Activated CD8-positive, alpha-beta memory T cell treated with anti-CD3 and anti-CD28 coated beads for 36 hours (primary cell): Measurements from ENCODE around the gene GATA1. TPM values are rescaled to one million over a fixed set of nuclear protein-coding genes. Genes with fewer than 3 reads are reported as not detected.
"Not testable (repeated sequence)": the region's sequence is repeated elsewhere in the genome, so short reads cannot be mapped to it uniquely, and the experiment has no call there.

Source experiments
- CTCF ChIA-PET: fragments of 350-600 bp; sonication (Branson Sonifier 250); formaldehyde crosslinking; loops from one replicate; lab custom pipeline; 2021; ENCODE audit warnings: antibody characterized with exemption; lab: Charles Lee
- POLR2A ChIA-PET: fragments of 350-600 bp; sonication (Branson Sonifier 250); formaldehyde crosslinking; loops from one replicate; lab custom pipeline; 2021; ENCODE audit warnings: antibody characterized with exemption; lab: Charles Lee
- total RNA-seq, 2 experiments: library from RNA; stranded (reverse); gene quantifications; one replicate each; pipeline ENCODE4 v1.2.3, GENCODE V29; 2021

The GATA1 gene
- total RNA-seq, 2 experiments from 2014 or later = not detected

DNA sequence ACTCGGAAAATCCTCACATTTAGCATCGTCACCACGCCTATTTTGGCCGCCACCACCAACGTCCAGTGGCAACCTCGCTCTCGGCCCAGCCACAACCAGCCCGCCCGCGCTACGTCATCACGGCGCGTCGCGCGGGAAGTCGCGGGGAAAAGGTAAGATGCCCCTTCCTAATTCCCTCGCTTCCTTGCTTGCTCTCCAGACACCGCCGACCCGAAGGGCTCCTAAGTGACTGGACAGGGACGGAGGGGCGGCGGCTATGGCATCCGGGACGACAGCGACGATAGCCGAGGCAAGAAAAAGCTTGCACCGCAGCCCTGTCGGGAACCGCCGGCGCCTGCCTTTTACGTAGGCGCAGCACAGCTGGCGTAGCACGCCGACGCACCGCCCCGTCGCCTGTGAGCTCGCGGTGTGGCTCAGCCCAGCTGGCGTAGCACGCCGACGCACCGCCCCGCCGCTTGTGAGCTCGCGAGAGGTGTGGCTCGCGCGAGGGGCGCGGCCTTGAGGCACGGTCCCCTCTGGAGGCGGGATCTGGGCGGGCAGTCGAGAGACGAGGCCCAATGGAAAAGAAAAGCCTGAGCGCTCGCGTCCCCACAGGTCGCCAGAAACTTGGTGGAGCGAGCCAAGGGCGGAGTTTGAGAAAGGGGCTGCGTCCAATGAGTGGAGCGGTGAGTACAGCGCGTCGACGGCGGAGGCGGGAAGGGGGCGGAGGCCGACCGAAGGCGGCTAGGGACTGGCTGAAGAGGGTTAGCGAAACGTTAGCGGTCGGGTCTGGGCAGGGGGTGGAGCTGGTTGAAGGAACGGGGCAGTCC, 15.1 kb downstream of the GATA1 start, which contains the start of gene HDAC6:
Gene HDAC6, plus strand, starts transcription at position 788 of the 809 bp plus-strand sequence. CDS start 626 bp downstream, outside the sequence.
- CTCF ChIA-PET = interaction anchor here (0.9 to 1.1 kb wide), 2 partner anchors 153 to 201 kb away, joined by 3 read pairs; partner anchors contain the start of gene GRIPAP1
- POLR2A ChIA-PET = interaction anchor here (0.6 to 1.0 kb wide), 5 partner anchors 64 to 190 kb away, joined by 3 to 8 read pairs (median 5); partner anchors contain the start of genes PQBP1 and TIMM17B

DNA sequence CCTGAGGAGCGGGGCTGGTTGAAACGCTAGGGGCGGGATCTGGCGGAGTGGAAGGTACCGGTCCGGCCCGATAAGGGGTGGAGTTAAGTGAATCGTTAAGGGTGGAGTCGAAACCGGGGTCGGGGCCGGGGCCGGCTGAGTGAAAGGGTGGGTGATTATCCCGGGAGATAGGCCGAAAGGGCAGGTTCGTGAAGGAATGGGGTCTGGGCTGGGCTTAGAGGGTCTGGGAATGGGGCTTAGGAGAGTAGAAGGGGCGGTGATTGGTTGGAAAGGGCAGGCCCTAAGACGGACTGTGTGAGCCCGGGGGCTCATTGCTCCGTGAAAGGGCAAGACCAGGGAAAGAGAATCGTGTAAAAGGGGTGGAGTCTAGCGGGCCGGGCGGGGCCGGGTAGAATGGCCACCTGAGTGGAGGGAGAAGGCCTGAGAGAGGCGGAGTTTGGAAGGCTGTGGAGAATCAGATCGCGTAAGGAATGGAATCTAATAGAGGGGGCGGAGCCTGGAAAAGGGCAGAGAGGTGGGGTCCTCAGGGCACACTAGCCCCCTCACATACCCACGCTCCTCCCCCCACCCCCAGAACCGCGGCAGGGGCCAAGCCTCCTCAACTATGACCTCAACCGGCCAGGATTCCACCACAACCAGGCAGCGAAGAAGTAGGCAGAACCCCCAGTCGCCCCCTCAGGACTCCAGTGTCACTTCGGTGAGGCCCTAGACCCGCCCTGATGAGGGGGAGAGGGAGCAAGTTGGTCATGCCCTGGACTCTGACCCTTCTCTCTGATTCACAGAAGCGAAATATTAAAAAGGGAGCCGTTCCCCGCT, 15.9 kb downstream of the GATA1 start:
- CTCF ChIA-PET = interaction anchor here (0.9 to 1.1 kb wide), 2 partner anchors 153 to 200 kb away, joined by 3 read pairs; partner anchors contain the start of gene GRIPAP1

DNA sequence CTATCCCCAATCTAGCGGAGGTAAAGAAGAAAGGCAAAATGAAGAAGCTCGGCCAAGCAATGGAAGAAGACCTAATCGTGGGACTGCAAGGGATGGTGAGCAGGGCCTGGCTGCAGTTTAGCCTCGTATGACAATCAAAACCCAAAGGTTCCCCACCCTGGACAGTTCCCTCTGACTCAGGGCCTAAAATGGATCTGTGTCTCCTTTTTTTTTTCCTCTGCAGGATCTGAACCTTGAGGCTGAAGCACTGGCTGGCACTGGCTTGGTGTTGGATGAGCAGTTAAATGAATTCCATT, 16.5 kb downstream of the GATA1 start:
- ChIA-PET CTCF (no interaction called here), POLR2A (no interaction called here)

More for the DNA sequence above, 15.9 kb downstream of the GATA1 start:
- POLR2A ChIA-PET = interaction anchor here (0.6 to 1.0 kb wide), 4 partner anchors 65 to 139 kb away, joined by 3 to 6 read pairs (median 4); partner anchors contain the start of genes PQBP1 and TIMM17B

DNA sequence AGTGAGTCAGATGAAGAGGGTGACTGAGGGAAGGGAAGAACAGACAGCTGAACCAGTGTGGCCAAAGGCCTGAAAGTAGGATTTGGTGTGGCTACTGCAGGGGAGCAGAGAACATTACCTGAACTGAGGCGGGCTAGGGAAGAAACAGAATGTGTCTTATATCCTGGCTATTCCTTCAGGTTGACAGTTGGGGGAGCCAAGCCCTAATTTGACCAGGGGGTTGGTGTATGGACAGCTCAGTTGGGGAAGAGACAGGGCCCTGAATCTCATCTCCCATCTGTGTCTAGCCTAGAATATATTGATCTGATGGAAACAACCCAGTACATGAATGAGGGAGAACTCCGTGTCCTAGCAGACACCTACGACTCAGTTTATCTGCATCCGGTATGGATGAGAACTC, 19.7 kb downstream of the GATA1 start:
- ChIA-PET CTCF (interaction anchor here (0.7 kb wide), 1 partner anchor 225 kb away, joined by 3 read pairs; no protein-coding TSS in a partner anchor), POLR2A (no interaction called here)

DNA sequence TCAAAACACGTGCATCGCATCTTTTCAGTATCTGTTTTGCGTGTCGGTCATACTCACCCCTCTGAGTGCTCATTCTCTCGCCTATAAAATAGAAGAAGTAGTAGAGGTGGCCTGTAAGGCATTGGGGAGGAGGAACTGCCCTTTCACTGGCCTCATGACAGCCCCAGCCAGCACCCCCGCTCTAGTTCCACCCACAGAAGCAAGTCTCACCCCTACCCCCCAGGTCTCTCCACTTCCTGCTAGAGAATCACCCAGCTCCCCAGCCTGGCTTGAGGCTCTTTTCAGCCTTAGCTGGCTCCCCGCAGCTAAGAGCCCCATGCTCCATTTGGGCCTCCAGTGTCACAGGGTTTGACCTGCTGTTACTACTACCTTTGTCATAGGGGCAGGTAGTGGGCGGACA, 27.3 kb downstream of the GATA1 start:
- POLR2A ChIA-PET = no interaction called here
- CTCF ChIA-PET = no interaction called here

DNA sequence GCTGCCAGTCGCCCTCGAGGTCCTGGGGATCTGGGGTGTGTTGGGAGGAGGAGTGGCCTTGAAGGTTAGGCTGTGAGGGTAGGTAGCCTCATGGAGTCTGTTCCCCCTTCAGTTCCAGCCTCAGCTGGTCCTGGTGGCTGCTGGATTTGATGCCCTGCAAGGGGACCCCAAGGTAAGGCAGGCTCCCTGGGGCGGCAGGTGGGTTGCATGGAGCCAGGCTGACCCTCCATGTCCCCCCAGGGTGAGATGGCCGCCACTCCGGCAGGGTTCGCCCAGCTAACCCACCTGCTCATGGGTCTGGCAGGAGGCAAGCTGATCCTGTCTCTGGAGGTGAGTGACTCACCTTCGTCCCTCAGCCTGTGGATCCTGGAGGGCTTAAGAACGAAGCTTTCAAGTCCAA, 28.3 kb downstream of the GATA1 start:
- CTCF ChIA-PET = no interaction called here
- POLR2A ChIA-PET = no interaction called here

DNA sequence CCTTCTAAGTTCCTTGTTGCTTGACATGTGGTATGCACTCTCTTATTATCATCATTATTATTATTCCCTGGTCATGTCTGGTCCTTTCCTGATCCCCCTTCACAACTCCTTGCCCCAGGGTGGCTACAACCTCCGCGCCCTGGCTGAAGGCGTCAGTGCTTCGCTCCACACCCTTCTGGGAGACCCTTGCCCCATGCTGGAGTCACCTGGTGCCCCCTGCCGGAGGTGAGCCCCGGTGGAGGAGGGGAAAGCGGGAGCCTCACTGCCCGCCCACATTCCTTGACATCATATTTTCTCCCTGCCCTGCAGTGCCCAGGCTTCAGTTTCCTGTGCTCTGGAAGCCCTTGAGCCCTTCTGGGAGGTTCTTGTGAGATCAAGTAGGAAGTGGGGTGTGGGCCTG, 28.9 kb downstream of the GATA1 start:
- ChIA-PET POLR2A (no interaction called here), CTCF (no interaction called here)

DNA sequence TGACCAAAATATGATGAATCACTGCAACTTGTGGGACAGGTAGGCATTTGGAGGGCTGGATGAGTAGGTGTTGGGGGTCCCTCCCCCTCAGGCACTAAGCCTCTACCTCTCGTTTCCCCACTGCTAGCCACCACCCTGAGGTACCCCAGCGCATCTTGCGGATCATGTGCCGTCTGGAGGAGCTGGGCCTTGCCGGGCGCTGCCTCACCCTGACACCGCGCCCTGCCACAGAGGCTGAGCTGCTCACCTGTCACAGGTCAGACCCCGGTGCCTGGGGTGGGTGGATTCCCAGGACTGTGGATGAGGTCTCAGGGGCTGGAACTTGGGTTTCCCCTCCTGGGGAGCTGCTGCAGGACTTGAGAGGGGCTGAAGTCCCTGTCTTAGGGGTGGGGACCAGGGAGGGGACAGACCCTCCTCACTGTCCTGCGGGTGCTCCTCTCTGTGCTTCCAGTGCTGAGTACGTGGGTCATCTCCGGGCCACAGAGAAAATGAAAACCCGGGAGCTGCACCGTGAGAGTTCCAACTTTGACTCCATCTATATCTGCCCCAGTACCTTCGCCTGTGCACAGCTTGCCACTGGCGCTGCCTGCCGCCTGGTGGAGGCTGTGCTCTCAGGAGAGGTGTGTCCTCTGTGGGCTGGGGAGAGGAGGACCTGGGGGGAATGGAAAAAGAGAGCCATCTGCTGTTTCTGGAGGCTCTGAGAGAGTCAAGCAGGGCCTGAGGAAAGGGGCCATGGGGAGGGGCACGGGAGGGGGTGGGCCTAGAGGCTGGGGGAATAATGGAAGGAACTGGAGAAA, 29.8 kb downstream of the GATA1 start:
- POLR2A ChIA-PET = no interaction called here
- CTCF ChIA-PET = no interaction called here

DNA sequence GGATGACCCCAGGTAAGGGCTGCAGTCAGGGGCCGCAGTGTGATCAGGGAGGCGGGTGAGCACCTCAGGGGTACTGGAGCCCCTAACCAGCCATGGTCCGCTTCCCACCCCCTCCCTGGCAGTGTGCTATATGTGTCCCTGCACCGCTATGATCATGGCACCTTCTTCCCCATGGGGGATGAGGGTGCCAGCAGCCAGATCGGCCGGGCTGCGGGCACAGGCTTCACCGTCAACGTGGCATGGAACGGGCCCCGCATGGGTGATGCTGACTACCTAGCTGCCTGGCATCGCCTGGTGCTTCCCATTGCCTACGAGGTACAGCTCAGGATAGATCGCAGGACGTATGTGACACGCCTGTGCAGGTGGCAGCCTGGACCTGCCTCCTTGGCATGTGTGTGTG, 31.7 kb downstream of the GATA1 start:
- ChIA-PET POLR2A (no interaction called here), CTCF (no interaction called here)

DNA sequence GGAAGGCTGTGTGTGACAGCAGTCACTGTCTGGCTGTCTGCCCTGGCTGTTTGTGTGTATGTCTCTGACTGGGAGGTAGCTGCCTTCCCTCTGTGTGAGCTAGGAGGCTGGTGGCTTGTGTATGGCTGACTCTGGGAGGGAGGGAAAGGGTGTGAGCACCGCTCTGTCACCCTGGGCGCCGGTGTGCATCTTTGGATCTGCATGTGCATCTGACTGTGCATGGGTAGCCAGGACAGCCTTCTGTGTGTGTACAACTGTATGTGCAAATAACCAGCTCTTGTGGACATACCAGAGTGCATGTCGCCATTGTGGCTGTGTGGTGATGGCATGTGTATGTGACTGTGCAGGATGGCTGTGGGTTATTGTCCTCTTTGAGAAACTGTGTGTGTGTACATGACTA, 32.5 kb downstream of the GATA1 start:
- ChIA-PET CTCF (interaction anchor here (0.7 kb wide), 1 partner anchor 72 kb away, joined by 3 read pairs; no protein-coding TSS in a partner anchor), POLR2A (no interaction called here)

DNA sequence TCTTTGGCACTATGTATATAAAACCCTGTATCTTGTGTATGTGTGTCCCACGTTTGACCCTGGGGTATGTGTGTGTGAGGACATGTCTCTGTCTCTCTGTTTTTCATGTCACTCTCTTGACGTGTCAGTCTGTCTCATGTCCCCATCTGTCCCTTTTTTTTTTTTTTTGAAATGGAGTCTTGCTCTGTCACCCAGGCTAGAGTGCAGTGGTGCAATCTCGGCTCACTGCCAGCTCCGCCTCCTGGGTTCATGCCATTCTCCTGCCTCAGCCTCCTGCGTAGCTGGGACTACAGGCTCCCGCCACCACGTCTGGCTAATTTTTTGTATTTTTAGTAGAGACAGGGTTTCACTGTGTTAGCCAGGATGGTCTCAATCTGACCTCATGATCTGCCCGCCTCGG, 33.0 kb downstream of the GATA1 start:
- CTCF ChIA-PET = interaction anchor here (0.7 kb wide), 1 partner anchor 73 kb away, joined by 3 read pairs; no protein-coding TSS in a partner anchor
- POLR2A ChIA-PET = not testable (repeated sequence)

DNA sequence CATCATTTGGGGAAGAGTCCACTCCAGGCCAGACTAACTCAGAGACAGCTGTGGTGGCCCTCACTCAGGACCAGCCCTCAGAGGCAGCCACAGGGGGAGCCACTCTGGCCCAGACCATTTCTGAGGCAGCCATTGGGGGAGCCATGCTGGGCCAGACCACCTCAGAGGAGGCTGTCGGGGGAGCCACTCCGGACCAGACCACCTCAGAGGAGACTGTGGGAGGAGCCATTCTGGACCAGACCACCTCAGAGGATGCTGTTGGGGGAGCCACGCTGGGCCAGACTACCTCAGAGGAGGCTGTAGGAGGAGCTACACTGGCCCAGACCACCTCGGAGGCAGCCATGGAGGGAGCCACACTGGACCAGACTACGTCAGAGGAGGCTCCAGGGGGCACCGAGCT, 36.7 kb downstream of the GATA1 start:
- ChIA-PET CTCF (no interaction called here), POLR2A (no interaction called here)

DNA sequence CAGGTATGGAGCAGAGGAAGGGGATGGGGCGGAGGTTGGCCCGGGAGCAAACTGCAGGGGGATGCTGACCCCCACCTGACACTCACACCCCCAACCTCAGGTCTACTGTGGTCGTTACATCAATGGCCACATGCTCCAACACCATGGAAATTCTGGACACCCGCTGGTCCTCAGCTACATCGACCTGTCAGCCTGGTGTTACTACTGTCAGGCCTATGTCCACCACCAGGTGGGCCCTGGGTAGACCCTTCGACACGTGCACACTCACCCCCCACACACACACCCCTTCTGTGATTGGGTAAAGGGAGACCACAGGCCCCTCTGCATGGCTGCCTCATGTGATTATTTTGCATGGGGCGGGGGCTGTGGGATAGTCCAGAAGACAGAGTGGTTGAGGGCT, 37.7 kb downstream of the GATA1 start:
- ChIA-PET POLR2A (no interaction called here), CTCF (no interaction called here)

DNA sequence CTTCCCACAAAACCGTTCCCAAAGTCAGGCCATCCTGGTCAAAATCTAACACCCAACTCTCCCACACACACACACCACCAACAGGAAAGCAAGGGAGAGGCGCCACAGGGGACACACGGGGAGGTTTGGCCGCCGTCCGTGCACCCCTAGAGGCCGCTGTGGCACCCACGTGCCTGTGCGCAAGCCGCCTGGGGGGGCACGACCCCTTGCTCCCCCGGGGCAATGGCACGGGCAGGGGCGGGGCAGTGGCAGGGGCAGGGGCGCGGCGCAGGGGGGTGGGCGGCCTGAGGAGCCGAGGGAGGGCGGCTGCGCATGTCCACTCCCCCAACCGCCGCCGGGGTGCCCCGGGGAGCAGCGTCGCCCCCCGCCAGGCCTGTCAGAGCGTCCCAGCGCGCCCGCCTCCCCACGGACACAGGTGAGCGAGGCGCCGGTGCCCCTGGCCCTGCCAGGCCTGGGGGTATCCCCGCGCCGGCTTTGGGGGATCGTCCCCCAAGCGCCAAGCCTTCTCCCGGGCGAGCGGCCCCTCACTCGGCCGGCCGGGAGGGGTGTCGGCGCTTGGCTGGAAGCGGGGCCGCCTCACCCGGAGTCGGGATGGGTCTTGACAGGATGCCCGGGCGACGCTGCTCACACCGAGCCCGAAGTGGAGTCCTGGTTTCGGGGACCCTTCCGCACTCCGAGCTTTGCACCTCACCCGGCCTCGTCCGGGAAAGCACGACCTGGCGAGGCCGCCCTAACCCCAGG, 39.9 kb downstream of the GATA1 start, which contains the start of gene ERAS:
Gene ERAS, plus strand, starts transcription at position 379 of the 741 bp plus-strand sequence. CDS start 2,611 bp downstream, outside the sequence.
- CTCF ChIA-PET = interaction anchor here (1.0 kb wide), 1 partner anchor 51 kb away, joined by 3 read pairs; no protein-coding TSS in a partner anchor

DNA sequence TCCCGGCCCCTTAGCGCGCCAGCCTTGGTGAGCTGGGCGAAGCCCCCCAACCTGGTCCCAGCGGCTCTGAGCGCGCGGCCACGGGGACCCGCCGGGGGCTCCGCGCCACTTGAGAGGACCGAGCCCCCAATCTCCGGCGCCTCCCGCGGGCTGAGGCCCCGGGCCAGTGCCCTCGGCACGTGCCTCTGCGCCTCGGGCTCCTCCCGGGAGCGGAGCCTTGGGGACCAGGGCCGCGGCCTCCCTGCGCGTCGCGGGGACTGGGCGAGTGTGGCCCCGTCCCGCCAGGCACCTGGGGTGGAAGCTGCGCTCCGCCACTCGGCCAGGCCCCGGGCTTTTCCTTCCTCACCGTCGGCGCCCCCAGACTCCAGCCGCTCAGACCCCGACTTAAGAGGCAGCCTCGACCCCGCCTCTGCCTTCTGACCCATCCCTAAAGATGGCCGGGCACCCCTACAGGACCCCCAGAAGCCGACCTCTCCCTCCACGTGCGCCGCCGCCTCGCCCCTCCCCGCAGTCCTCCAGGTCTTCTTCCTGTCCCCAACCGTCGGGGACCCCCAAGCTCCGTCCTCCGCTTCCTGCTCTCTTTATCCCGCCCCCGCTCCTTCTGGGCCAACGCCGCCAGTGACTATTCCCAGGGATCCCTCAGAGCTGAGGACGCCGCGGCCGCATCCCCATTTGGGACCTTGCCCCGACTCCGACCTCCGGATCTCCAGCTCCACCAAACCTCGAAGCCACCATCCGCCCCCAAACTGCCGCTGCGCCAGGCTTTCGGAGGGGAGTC, 40.7 kb downstream of the GATA1 start:
- POLR2A ChIA-PET = no interaction called here
- CTCF ChIA-PET = no interaction called here

More for the DNA sequence above, 39.9 kb downstream of the GATA1 start, which contains the start of gene ERAS:
- POLR2A ChIA-PET = no interaction called here

DNA sequence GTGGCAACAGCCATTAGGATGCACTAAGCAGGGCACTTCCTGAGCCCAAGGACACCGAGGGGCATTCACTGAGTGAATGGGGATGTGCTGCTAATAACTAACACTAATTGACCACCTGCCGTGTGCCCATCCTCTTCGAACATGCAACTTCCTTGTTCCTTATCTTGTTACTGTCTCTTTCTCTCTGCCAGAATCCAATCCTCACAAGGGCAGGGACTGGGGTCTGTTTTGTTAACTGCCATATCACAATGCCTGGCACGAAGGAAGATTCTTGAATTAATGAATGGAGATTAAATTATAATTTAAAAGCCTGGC, 41.2 kb downstream of the GATA1 start:
- ChIA-PET CTCF (no interaction called here), POLR2A (no interaction called here)

DNA sequence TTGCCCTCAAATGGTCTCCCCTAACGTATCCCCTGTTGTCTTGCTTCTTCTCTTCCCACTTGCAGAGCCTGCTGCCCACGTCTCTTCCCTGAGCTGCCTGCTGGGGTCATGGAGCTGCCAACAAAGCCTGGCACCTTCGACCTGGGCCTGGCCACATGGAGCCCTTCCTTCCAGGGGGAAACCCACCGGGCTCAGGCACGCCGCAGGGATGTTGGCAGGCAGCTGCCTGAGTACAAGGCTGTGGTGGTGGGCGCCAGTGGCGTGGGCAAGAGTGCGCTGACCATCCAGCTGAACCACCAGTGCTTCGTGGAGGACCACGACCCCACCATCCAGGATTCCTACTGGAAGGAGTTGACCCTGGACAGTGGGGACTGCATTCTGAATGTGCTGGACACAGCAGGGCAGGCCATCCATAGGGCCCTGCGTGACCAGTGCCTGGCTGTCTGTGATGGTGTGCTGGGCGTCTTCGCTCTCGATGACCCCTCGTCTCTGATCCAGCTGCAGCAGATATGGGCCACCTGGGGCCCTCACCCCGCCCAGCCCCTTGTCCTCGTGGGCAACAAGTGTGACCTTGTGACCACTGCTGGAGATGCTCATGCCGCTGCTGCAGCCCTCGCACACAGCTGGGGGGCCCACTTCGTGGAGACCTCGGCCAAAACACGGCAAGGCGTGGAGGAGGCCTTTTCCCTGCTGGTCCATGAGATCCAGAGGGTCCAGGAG, 42.8 kb downstream of the GATA1 start:
- ChIA-PET POLR2A (no interaction called here), CTCF (no interaction called here)
